Pulmonary artery endothelial cell (primary cell): ENCODE measurements around the gene KLHL40. TPM values are rescaled to one million over a fixed set of nuclear protein-coding genes. Genes with fewer than 3 reads are reported as not detected.

ENCODE experiments used
- DNase-seq: peaks from one replicate; pipeline ENCODE4 v3.0.0-alpha.2; 2011; ENCODE audit warnings: low read depth, low spot score
- total RNA-seq: library from RNA; depleted of rRNA; stranded (reverse); fragments of >200 nt; gene quantifications from 2 replicates; pipeline ENCODE4 v1.2.3, GENCODE V29; 2014

KLHL40 gene
- total RNA-seq, 1 donor from 2014 or later = not detected

DNA sequence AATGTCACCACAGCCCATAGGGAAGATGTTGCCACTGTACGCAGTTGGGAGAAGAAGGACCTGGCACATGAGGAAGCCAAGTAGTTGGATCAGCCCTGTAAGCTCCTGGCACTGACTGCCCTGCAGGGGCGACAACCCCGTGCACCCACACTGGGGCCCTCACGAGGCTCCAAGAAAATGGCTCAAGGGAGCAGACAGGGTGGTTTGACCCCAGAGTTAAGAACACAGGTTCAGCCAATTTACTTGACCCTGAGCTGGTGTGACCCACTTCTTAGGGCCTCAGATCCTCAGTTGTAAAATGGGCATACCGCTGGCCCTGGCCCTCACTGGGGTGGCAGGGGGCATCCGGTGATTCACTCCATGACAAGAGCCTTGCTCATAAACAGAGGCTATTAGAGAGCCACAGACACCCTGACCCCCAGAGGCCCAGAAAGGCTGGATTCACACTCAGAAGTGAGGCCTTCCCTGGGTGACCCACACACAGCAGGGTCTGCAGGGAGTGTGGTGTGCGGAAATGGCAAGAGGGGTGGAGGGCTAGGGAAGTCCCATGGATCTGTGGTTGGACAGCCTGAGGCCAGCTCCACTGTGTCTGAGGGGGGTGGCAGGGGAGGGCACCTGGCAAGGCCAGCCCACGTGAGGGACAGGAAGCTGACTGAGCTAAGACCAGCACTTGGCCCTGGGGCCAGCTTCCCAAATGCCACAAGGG, 19.0 kb downstream of the KLHL40 start:
- DNase-seq = no peak

DNA sequence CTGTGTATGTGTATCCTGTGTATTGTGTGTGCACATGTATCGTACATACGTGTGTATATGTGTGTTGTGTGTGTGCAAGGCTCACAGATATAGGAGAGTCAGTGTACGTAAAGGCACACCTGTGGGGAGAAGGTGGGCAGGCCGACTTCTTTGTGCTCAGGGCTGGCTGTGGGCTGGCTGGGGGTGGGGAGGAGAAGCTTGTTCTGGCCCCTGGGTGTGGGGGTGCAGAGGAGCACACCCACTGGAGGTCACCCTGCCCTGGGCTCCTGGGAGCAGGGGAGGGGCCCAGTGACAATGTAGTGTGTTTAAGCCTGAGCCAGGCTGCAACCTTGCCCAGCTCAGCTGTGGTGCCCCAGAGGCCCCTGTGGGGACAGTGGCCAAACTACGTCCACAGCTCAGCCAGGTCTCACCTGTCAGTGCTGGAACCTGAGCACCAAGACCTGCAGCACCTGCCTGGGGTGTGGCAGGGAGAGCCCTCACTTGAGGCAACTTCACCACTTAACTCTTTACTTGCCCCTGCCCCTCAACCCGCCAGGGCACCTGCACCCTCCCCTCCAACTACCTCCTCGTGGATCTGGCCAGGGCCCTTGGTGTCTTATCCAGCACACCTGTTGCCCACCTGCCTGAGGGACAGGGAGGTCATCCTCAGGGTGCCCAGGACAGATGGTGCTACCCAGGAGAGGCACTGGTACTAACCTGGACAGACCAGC, 19.9 kb downstream of the KLHL40 start:
- DNase-seq = no peak

DNA sequence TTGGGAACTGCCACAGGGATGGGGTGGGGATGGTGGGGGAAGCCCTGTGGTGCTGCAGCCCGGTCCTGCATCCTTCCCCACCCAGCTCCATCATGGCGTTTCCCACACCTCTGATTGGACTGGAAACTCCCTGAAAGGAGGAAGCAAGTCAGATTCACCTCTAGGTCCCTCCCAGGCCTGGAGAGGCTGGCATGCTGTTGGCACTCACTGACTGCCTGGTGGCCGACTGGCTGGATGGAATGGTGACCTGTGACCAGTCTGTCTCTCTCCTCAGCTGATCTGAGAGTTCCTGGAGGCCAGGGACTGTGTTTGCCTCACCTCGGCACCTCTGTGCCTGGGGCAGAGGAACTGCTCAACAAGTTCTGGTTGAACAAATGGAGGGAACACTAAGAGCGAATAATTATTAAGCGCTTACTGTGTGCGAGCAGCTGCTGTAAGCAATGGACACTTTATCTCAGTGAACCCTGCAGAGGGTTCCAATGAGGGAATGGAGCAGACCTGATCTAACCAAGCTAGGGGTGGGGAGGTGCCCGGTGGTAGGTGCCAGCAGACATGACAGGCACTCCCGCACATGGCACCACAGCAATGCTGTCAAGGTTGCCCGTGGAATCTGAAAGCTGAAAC, 20.7 kb downstream of the KLHL40 start:
- no peak for DNase-seq

DNA sequence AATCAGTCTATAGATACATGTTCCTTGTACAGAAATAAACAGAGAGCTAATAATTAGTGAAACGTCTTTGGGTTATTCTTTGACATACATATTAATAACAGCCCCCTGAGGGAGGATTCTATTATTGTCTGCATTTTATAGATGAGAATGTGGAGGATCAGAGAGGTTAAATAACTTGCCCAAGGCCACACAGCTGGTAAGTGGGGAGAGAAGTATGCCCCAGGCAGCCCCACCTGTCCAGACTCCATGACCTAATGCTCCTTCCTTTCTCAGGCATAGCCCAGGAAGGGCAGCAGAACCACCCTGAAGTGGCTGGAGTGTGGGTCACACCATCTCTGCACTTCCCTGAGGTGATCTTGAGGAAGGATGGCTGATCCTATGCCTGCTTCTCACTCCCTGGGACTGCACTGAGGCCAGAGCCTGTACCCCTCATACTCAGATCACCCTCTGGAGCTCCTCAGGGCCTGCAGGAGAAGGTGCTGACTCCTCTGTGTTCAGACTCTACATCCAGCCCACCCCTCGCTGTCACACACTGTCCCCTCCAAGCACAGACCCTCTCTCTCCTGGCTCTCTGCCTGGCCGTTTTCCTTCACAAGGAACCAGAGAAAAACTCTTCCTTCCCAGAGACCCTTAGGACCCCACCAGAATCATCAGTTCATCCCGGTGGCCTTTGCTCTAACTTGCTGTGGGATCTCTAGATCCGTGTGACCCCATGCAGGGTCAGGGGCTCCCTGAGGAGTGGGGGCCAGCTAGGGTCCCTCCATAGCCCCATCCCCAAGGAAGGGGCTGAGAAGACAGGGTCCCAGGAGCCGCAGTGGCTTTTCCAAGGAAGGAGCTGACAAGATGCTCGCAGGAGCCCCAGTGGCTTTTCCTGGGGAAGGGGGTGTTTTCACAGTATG, 21.6 kb downstream of the KLHL40 start:
- DNase-seq = no peak

DNA sequence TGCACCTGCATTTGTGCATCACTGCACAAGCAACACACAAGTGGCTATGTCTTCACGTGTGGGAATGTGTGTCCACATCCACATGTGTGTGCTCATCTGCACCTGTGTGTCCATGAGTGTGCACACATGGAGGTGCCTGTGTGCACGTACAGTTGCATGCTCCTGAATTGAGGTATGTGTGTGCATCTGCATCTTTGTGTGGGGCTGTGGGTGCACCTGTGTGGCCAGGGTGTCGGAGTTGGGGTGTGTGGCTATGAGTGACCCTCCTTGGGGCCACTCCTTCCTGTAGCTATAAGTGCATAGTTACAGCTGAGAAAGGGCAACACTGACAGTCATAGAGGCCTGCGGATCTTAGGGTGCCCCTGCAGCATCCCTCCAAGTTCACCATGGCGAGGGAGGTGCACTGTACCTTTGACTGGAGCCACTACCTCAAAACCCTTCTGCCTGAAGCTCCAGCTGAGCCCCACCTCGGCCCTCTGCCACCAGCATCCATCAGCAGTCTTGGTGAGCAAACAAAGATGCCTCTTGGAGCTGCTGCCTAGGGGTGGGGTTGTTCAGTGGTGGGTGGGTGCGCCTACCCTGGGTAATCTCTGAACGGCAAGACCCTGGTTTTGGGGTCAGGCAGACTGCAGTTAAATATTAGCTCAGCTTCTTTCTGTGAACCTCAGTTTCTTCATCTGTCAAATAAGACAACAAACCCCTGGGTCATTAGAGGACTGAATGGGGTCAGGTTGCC, 22.5 kb downstream of the KLHL40 start:
- DNase-seq = no peak

DNA sequence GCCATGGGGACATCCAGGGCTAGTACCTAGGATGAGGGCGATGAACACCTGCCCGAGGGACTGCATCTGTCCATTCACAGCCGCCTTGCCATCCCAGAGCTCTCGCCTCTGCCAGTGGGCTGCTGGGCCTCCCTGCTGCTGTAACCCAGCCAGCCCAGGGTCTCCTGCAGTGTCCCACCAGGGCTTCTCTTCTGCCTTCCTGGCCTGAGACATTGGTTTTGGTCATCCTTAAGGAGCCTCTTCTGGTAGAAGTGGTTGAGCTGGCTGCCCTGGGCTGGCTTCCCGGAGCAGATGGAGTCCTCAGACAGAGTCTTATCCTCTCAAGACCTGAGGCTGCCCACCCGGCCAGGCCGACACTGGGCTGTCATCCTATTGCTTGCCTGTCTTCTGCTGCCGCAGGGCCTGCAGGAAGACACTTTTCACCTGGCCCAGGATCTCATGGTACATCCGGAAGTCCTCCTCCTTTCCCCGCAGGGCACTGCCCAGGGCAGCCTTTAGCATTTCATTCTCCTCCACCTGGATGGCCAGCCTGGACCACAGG, 23.3 kb downstream of the KLHL40 start:
- DNase-seq = no peak

DNA sequence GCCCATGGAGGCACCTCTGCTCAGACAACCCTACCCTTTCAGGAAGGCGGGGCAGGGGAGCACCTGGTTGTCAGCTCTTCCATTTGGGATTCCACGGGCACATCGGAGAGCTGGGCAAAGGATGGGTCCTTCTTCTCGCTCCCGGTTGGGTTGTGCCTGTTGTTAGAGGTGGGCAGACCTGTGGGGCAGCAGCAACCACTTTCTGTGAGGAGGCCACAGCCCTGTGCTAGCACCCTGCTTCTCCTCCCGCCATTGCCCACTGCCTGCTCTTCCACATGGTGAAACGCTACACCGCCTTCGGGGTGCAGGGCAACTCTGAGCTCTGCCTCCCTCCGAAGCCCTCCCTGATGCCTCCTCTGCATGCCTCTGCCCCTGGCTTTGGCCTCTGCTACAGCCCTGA, 24.3 kb downstream of the KLHL40 start:
- no peak for DNase-seq

DNA sequence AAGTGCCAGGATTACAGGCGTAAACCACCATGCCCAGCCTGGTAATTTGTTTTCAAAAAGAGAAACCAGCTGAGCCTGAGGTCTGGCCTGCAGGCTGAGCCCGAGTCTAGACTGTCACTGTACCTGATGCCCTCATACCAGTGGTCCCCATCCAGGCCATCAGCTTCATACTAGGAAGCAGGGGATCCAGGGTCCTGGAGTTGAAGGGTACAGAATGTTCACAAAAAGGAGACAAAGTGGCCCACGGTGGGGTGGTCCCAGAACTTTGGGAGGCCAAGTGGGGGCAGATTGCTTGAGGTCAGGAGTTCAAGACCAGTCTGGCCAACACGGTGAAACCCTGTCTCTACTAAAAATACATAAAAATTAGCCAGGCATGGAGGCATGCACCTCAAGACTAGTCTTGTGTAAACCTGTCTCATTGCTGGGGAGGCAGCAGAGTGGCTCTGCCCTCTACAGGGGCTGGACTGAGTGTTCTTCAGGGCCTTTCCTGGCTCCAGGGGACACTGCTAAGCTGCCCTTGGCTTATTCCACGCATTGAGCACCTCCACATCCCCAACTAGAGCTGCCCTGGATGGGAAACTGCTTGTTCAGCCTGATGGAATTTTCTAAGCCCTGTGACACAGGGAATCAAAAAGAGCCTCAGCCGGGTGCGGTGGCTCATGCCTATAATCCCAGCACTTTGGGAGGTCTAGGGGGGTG, 25.1 kb downstream of the KLHL40 start:
- no peak for DNase-seq

DNA sequence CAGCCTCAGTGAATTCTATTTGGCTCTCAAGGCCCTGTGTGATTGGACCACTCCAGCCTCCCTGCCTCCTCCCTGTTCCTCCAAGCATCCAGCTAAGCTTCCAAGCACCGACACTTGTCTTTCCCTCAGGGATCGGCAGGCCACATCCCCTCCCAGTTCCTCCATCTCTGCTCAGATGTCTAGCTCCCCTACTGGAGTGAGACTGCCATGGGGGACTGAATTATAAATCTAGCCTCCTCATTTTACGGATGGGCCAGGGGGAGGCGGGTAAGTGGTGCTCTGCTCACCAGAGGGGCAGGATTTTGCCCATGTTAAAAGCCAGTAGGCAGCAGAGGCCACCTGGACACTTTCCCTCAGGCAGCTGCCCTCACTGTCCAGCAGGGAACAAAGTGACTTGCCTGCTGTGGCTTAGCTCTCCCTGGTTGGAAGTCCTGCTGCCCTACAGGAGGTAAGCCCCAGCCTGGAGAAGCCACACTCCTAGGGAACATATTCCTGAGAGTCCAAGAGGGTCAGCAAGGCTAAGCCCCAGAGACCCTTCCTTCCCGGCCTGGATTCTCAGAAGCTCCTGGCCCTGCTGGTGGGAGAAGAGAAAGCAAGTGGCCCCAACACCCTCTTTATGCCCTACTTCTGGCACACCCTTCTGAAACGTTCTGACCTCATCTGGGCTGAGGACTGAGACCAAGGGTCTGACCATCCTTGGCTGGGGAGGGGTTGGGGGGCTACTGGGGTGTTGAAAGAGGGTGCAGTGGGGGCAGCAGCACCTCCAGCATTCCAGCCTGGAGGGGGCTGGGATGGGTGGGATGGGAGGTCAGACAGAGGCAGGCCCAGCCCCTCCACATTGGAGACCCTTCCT, 26.4 kb downstream of the KLHL40 start:
- DNase-seq = no peak

DNA sequence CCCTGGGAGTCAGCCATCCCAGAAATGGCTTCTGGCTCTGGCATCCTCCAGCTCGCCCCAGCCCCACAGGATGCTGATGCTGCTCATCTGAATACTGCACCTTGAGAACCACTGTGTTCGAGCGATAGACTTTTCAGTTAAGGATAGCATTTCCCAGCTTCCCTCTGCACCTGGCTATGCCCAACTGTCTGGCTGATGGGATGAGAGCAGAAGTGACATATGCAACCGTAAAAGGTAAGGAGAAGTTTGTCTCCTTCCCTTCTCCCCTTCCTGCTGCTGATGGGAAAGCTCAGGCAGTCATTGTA, 27.0 kb downstream of the KLHL40 start:
- DNase-seq = no peak

DNA sequence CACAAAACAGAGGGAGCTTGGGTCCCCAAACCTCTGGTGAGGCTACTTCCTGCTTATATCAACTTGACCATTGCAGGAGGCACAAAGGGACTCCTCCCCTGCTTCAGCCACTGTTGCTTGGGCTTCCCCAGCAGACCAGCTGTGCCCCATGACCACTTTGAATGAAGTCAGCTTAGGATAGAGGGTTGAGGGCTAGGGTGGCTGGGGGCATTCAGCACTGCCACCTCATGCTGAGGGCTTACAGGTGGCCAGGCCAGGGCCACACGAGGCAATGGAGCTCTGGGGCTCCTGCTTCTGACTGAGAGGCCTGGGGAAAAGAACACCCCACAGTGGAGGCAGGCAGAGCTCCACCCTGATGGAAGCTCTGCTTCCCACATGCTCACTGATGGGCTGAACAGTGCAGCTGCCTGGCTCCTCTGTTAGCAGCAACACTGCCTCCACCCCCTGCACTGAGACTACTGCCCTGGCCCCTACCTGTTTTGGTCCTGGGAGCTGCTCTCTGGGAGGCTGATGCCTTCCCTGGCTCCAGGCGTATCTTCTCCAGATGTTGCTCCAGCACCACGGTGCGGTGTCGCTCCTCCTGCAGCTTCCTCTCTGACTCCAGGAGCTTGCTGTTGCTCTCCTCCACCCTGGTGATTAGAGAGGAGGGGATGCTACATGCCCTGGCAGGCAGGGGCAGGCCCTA, 27.5 kb downstream of the KLHL40 start:
- DNase-seq = no peak

DNA sequence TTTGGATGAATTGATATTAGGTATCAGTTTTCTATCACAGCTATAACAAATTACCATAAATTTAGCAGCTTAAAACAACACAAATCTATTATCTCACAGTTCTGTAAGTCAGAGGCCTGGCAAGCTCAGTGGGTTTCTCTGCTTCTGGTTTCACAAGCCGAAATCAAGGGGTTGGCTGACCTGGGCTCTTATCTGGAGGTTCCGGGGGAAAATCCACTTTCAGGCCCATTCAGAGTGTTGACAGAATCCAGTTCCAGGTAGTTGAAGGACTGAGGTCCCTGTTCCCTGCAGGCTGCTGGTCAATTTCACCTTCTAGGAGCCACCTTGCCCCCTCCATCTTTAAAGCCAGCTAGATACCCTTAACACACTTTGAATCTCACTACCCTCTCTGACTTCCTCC, 28.4 kb downstream of the KLHL40 start:
- no peak for DNase-seq

DNA sequence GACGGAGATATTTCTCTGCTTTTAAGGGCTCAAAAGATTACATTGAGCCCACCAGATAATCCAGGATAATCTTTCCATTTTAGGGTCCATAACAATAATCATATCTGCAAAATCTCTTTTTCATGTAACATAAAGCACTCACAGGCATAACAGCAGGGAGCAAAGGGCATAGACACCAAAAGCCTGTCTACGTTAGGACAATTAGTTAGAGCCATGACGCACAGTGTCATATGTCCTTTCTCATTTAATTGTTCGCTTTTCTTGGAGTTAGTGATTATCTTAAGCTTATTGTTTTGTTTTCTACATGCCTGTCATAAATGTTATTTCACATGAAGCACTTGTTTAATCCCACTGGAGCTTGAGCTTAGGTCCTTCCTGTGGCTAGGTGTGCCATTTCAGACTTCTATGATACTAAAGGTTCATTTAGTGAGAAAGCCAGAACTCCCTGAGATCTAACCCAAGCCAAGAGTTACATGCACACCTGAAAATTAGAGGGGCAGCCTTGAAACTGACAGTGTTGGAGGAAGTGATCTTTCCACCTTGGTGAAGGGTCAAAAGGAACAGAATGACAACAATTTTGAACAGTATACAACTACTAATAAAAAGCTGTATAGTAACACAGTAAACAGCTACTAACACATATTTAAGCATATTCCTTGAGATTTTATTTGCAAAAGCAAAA, 29.0 kb downstream of the KLHL40 start:
- no peak for DNase-seq

DNA sequence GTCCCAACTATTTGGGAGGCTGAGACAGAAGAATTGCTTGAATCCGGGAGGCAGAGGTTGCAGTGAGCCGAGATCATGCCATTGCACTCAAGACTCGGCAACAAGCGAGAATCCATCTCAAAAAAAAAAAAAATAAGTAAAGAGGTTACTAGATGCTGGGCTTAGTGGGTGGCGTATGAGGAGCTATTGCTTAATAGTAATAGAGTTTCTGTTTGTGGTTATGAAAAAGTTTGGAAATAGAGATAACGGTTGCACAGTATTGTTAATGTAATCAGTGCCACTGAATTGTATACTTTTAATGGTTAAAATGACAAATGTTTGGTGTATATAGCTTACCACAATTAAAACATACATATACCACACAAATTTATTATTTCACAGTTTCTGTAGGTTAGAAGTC, 32.0 kb downstream of the KLHL40 start:
- DNase-seq = no peak

DNA sequence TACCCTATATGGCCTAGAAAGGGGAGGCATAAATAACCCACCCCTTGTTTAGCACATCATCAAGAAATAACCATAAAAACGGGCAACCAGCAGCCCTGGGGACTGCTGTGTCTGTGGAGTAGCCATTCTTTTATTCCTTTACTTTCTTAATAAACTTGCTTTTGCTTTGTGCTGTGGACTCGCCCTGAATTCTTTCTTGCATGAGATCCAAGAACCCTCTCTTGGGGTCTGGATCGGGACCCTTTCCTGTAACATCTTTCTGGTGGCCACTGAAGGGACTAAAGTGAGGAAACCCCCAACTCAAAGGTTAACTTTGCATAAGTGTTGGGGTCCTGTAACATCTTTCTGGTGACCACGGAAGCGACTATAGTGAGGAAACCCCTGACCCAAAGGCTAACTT, 33.0 kb downstream of the KLHL40 start:
- no peak for DNase-seq

DNA sequence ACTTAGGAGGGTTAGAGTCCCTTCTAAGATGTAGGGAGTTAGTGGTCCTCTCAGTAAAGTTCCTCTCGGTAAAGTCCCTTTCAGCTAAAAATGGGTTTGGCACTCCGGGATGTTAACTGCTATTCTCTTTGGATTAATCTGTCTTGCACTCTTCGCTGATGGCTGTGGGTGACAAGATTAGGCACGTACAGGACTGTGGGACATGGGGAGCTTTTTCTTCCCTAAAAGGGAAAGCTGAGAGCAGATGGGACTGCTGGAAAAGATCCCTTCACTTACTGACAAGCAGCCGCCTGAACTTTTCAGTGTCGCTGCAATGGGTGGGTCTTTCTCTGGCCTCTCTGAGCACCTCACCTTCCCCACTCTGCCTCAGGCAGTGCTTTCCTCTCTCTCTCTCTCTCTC, 33.7 kb downstream of the KLHL40 start:
- DNase-seq = no peak

DNA sequence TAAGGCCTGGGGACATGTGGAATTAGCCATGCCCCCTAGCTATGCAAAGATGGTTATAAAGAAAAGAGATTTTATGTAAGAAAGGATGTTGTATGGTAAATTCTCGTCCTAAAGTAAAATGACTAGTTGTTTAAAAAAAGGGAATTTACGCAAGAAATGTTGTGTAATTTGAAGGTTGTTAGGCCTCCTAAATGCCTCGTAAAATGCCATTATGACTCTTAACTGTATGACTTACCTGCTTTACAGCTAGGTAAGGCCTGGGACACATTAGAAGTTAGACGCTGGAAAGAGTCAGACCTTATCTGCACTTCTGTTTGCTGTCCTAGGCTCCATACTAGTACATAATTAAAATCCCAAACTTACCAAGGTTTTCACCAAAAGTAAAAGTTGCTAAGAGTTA, 34.8 kb downstream of the KLHL40 start:
- no peak for DNase-seq

DNA sequence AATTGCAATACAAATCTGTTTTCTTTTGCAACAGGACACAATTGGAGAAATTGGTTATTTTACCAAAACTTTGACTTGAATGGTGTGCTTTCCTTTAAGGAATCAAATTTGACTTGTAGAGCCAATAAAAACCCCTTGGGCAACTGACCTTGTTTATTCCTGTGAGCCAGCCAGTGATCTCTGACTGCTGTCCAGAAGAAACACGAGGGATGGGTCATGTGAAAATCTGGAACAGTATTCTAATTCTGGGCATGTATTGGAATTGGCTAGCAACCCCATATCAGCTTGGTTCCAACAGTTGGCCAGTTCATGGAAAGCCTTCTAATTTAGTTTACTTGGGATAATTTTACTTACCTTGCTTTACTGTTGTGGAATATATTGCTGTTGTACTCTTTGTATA, 36.4 kb downstream of the KLHL40 start:
- DNase-seq = no peak
